EH (cell line): ENCODE results near the gene DPYSL4.
"Not testable (repeated sequence)": the region's sequence is repeated elsewhere in the genome, so short reads cannot be mapped to it uniquely, and the experiment has no call there.

Source experiments
- DNase-seq: peaks from one replicate; pipeline ENCODE4 v3.0.0-alpha.2; 2015; ENCODE audit warnings: low read depth

DPYSL4 gene

DNA sequence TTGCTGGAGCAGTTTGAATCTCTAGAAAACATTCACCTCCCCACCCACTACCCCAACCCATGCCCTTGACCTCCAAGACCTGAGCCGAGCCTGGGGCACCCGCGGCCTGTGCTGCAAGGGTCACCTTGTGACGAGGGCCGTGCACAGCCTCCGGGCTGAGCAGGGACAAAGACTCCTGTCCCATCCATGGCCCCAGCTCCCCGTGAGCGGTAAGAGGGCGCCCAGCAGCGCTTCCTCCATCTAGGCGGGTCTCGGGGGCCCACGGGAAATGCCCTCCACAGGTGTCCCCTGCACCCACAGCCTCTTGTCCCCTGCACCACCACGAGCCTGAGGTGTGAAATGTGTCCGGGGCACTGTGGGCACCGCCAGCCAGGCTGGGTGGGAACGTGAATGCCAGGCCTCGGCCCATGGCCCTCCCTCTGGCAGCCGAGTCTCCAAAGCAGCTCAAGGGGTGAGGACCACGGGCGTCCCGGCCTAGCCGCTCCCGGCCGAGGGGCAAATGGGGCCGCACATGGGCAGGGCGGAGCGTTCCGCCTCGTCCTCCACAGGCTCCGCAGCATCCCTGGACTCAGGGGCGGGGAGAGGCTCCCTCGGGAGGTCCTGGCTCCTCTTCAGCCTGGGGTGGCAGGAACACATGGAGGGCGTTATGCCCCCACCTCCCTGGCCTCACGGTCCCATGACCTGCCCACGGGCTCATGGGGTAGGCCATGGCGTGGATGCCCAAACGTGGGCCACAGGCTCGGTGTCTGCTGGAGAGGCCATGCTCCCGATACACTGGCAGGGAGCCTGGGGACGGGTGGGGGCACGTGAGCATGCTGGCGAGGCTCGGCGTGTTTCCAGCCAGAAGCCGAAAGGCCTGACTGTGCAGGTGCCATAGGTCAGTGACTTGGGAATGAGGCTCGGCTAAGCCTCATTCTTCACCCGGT is 21.1 kb downstream of the DPYSL4 start:
- DNase-seq = no peak

DNA sequence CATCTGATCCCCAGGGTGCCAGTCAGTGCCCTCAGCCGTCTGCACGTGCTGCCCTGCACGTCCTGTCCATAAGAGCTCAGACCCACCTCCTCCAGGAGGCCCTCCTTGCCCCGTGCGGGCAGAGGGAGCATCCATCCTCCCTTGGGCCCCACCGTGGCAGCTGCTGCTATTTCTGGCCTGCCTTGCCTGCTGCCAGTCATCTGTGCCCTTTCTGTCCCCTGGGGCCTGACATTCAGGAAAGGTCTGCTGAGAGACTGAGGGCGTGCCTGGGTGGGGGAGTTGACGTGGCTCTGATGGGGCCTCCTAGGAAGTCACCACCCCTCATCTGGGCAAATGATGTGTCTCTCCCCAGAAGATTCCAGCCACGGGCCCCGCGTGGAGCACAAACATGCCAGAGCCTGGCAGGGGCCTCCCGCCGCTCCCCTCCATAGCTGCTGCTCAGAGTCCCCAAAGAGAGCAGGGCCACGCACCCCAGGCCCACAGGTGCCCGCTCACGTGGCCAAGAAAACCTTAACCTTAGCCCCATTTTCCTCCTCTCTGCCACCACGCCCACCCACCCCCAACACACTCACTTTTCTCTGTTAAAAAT is 21.8 kb downstream of the DPYSL4 start:
- no peak for DNase-seq

GRCh38 chr10:132209130-132209529 is 22.4 kb downstream of the DPYSL4 start:
- DNase-seq = peak; percentile 33

DNA sequence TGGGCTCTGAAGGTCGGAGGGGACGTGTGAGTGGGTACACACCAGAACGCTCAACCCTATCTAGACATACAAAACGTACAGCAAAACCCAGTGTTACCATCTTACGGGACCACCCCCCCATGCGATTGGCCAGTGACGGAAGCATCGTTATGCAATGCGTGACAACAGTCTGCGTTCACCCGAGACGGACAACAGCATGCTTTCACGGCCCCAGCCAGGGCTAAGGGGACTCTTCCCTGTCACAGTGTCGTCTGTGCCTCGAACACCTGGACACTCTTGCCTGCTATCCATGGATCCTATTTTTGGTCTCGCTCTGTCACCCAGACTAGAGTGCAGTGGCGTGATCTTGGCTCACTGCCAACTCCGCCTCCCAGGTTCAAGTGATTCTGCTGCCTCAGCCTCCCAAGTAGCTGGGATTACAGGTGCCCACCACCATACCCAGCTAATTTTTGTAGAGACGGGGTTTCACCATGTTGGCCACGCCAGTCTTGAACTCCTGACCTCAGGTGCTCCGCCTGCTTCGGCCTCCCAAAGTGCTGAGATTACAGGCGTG is 23.3 kb downstream of the DPYSL4 start:
- no peak for DNase-seq

- no peak for DNase-seq
Measured at GRCh38 chr10:132210766-132211165, 24.0 kb downstream of the DPYSL4 start.

- DNase-seq = no peak
Measured at GRCh38 chr10:132211246-132211645, 24.5 kb downstream of the DPYSL4 start.

- no peak for DNase-seq
Measured at GRCh38 chr10:132212816-132213215, 26.1 kb downstream of the DPYSL4 start.

- DNase-seq = no peak
Measured at GRCh38 chr10:132213917-132214316, 27.2 kb downstream of the DPYSL4 start.

GRCh38 chr10:132216441-132216840 is 29.7 kb downstream of the DPYSL4 start:
- DNase-seq = not testable (repeated sequence)

DNA sequence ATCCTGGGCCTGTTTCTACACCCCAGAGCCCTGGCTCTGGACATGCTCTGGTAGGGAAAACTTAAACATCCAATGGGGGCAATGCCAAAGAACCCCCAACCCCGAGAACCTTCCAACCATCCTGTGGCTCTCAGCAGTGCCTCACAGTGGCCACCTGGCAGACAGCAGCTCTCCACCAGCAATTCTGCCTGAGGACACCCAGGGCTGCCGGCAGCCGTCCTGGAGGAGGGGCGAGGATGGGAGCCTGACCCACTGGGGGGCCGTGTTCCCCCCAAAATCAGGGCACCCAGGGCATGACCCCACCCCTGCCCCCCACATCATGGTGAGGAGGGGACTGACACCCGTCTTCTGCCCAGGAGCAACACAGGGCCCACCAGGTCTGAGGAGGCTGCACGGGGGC is 32.7 kb downstream of the DPYSL4 start:
- no peak for DNase-seq

GRCh38 chr10:132220061-132220460 is 33.3 kb downstream of the DPYSL4 start:
- no peak for DNase-seq

DNA sequence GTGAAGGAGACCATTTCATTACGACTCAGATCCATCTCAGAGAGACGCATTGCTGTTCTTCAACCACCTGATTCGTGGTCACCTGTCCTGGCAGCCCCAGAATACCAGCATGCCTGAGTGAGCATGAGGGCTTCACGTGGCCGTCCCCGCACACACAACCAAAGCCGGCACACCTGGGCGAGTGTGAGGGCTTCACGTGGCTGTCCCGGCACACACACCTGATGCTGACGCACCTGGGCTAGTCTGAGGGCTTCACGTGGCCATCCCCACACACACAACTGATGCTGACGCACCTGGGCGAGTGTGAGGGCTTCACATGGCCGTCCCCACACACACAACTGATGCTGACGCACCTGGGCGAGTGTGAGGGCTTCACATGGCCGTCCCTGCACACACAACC is 34.2 kb downstream of the DPYSL4 start:
- DNase-seq = not testable (repeated sequence)

- DNase-seq = no peak
Measured at GRCh38 chr10:132222726-132223125, 36.0 kb downstream of the DPYSL4 start.

DNA sequence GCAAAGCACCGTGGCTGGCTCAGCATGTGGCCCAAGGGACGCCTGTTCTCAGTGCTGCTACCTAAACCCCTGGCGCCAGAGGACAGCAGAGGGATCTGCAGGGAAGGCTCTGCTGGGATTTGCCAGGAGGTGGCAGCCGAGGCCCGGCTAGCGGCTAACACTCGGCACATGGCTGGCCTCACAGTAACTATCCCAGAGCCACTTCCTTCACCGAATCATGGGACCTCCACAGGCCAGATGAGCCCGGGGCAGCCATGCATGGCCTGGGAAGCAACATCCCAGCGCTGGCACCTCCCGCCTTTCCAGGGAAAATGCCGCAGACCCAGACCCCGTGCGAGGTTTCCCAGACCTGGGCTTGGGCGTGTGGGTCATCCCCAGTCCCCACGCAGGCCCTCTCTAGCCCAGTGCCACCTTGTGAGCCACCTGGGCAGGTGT is 36.4 kb downstream of the DPYSL4 start:
- peak; percentile 82 for DNase-seq

GRCh38 chr10:132223611-132224342 is 37.0 kb downstream of the DPYSL4 start:
- DNase-seq = no peak

DNA sequence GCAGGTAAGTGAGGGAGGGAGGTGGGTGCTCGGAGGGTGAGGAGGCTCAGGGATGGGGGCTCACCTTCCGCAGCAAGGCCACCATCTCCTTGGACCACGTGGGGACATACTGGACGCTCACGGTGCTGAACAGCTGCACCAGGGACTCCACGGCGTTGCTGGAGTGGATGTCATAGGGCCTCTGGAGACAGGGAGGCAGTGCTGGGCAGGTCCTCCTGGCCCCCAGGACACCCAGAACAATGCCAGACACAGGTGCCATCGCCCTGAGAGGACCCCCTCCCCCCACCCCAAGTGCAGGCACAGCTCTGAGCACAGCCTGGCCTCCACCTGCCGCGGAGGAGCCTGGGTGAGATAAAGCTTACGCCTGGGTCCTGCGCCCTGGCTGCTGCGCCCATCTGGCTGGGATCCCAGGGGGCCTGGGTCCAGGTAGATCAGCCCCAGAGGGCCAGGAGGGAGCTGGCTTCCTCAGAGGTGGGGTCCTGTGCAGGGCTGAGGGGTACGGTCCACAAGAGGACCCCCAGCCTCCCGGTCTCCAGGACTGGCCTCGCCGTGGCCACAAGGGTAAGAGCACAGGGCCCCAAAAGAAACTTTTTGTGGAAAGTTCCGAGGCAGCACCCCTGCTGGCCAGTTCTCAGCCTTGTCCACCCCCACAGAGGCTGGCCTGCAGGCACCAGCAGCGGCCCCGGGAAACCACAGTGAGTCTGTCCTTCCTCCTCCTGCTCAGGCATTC is 37.8 kb downstream of the DPYSL4 start:
- DNase-seq = no peak

GRCh38 chr10:132225073-132225848 is 38.5 kb downstream of the DPYSL4 start:
- DNase-seq = no peak

DNA sequence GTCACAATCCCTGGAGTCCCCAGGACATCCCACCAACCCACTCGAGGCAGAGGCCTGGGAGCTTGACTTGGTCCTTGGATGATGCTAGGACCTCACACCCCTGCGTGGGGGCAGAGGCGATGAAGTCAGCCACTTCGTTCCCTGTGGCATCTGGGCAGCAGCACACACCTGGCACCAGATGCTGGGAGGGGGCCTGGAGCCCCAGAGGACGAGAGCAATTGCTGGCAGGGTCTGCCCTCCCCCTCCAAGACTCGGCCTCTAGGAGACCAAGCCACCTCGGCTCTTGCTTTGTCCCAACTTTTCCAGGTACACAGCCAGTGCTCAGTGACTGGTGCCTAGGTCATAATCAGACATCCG is 39.1 kb downstream of the DPYSL4 start:
- no peak for DNase-seq

DNA sequence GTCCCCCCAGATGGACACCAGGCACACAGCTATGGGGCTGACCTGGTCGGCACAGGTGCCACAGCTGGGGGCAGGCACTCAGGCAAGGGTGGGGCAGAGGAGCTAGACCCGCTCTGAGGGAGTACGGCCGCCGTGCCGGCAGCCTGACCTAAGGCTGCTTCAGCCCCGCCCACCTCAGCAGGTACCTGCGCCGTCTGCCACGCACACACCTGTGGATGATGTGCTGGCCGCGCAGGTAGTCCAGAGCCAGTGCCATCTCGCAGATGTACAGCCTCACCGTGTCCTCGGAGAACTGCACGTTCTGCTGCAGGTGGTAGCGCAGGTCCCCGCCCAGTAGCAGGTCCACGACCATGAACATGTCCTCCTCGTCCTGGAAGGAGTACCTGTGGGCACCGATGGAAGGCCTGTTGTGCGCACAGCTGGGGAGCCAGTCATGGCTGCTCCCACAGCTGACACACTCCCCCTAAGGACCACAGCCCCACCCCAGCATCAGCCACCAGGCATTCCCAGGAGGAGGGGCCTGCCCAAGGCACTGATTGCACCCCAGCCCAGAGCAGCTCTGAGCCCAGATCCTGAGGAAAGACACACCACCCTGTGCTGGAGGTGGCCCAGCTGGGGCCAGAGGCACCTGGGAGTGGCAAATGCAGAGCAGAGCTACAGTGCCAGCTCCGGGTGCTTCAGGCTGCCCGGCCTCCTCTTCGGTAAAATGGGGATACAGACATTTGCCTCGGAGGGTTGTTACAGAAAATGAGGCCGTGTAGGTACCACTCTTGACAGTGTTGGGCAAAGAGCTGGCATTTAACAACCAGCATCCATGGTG is 40.0 kb downstream of the DPYSL4 start:
- DNase-seq = no peak

- DNase-seq = no peak
Measured at GRCh38 chr10:132227851-132228390, 41.2 kb downstream of the DPYSL4 start.
